Activated CD8-positive, alpha-beta T cell treated with anti-CD3 and anti-CD28 coated beads for 36 hours (primary cell): ENCODE data around the gene NUDT8. TPM values are rescaled to one million over a fixed set of nuclear protein-coding genes. Genes with fewer than 3 reads are reported as not detected.

Experiments used
- ATAC-seq: fragments of 200-7000 bp; cut with Tn5 transposase; one replicate; pipeline ENCODE4 v1.10.0; 2021; ENCODE audit warnings: mild to moderate bottlenecking, moderate library complexity
- CTCF ChIA-PET: fragments of 350-600 bp; sonication (Branson Sonifier 250); formaldehyde crosslinking; loops from one replicate; lab custom pipeline; 2021; ENCODE audit warnings: antibody characterized with exemption; lab: Charles Lee
- POLR2A ChIA-PET: fragments of 350-600 bp; sonication (Branson Sonifier 250); formaldehyde crosslinking; loops from one replicate; lab custom pipeline; 2021; ENCODE audit warnings: antibody characterized with exemption; lab: Charles Lee
- DNase-seq: peaks from one replicate; pipeline ENCODE4 v3.0.0-alpha.2; 2020
- H3K27ac Mint-ChIP-seq: one replicate; pipeline ENCODE4 v1.8.0; 2021; ENCODE audit warnings: mild to moderate bottlenecking, mixed read lengths
- H3K27me3 Mint-ChIP-seq: one replicate; pipeline ENCODE4 v1.8.0; 2021; ENCODE audit warnings: mixed read lengths
- H3K36me3 Mint-ChIP-seq: one replicate; pipeline ENCODE4 v1.8.0; 2021; ENCODE audit warnings: low read depth, mixed read lengths
- H3K4me1 Mint-ChIP-seq: one replicate; pipeline ENCODE4 v1.8.0; 2021; ENCODE audit warnings: low read depth, mixed read lengths
- H3K4me3 Mint-ChIP-seq: one replicate; pipeline ENCODE4 v1.8.0; 2021; ENCODE audit warnings: mild to moderate bottlenecking, moderate library complexity, mixed read lengths
- H3K9me3 Mint-ChIP-seq: one replicate; pipeline ENCODE4 v1.8.0; 2021; ENCODE audit warnings: mixed read lengths
- CTCF ChIP-seq: fragments of 200-600 bp; IDR thresholded peaks from one replicate; pipeline ENCODE4 v1.8.0; 2022; ENCODE audit warnings: antibody characterized with exemption, mild to moderate bottlenecking
- intact Hi-C: fragments of 100-400 bp; cut with micrococcal nuclease; formaldehyde crosslinking; loops from one replicate; pipeline ENCODE4 v1.10.0; 2022
- total RNA-seq, 2 experiments: library from RNA; stranded (reverse); gene quantifications; one replicate each; pipeline ENCODE4 v1.2.3, GENCODE V29; 2021

The NUDT8 gene
- total RNA-seq, 2 experiments from 2014 or later: 35.5 to 39.5 TPM

DNA sequence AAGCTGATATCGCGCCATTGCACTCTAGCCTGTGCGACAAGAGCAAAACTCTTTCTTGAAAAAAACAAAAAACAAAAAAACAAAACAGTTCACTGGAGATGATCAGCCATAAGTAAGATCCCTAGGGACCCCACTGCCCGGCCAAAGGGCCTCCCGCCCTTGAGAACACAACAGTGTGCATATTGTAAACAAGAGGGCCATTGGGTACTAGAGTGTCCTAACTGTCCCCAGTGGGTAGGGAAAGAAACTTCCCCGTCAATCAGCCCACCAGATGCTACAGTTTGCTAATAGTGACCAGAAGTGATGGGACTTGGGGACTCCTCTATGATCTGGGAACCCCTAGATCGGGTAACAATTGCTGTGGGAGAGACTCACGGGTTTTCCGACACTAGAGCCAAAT, 24.5 kb upstream of the NUDT8 start:
- intact Hi-C loops: no loop called here

GRCh38 chr11:67652965-67653845, 23.5 kb upstream of the NUDT8 start:
- intact Hi-C loops: no loop called here
- ATAC-seq (no peak), DNase-seq (no peak)
- no peaks in the 10 kb centered on the region for H3K36me3 Mint-ChIP-seq
- no peaks in the 10 kb centered on the region for H3K9me3 Mint-ChIP-seq
- ChIA-PET CTCF (interaction anchor here (11.8 kb wide), 1 partner anchor 23 kb away, joined by 127 read pairs; the partner anchor contains the start of gene NUDT8), POLR2A (interaction anchor here (0.6 kb wide), 1 partner anchor 1126 kb away, joined by 3 read pairs; no protein-coding TSS in a partner anchor)
- no peaks in the 10 kb centered on the region for H3K27me3 Mint-ChIP-seq
- peaks cover 24% of the 10 kb centered on the region for H3K4me1 Mint-ChIP-seq
- H3K27ac Mint-ChIP-seq: no peak overlapping the region
- no peak for TF ChIP-seq CTCF
- no peak overlapping the region for H3K4me3 Mint-ChIP-seq

More for the DNA sequence above, 24.5 kb upstream of the NUDT8 start:
- no peak for TF ChIP-seq CTCF
- ChIA-PET CTCF (interaction anchor here (6.9 kb wide), 1 partner anchor 25 kb away, joined by 66 read pairs; the partner anchor contains the start of gene NUDT8), POLR2A (no interaction called here)
- no peak for DNase-seq
- Mint-ChIP-seq H3K27me3 (no peaks in the 10 kb centered on the region), H3K9me3 (no peaks in the 10 kb centered on the region), H3K27ac (no peak overlapping the region), H3K36me3 (no peaks in the 10 kb centered on the region), H3K4me1 (peaks cover 14% of the 10 kb centered on the region), H3K4me3 (no peak overlapping the region)
- no peak for ATAC-seq

DNA sequence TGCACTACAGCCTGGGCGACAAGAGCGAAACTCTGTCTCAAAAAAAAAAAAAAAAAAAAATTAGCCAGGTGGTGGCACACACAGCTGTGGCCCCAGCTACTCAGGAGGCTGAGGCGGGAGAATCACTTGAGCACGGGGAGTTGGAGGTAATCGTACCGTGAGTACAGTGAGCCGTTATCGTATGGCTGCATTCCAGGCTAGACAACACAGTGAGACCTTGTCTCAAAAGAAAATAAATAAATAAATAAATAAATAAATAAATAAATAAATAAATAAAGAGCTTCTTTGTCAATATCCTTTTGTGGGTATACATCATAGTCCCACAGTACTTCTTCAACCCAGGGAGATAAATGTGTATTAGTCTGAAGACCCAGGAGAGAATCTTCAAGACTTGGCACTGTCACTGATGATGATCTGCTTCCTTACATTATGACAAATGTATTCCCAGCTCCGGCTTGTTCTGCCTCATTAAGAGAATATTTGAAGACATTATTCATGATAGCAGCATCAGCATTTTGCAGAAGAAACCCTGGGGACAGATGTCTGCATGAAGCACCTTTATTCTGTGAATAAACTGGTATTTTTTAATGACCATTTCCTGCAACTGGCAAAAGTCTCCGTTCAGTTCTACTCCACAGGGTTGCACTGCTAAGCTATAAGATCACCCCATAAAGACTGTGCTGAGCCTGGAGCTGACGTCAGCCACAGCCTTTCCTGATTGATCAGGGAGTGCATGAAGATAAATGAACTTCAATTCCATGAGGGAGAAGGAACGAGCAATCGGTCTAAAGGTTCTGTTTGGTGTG, 22.4 kb upstream of the NUDT8 start:
- no peak for ATAC-seq
- intact Hi-C loops: no loop called here
- no peak overlapping the region for H3K4me3 Mint-ChIP-seq
- H3K9me3 Mint-ChIP-seq: no peaks in the 10 kb centered on the region
- ChIA-PET POLR2A (interaction anchor here (0.6 to 1.0 kb wide), 2 partner anchors 67 to 862 kb away, joined by 3 read pairs; no protein-coding TSS in a partner anchor), CTCF (interaction anchor here (1.1 to 11.8 kb wide), 3 partner anchors 10 to 307 kb away, joined by 3 to 127 read pairs (median 3); partner anchors contain the start of gene NUDT8)
- no peaks in the 10 kb centered on the region for H3K36me3 Mint-ChIP-seq
- peaks cover 32% of the 10 kb centered on the region for H3K4me1 Mint-ChIP-seq
- no peaks in the 10 kb centered on the region for H3K27me3 Mint-ChIP-seq
- TF ChIP-seq CTCF: no peak
- H3K27ac Mint-ChIP-seq: no peak overlapping the region
- DNase-seq: no peak

GRCh38 chr11:67649634-67650510, 20.1 kb upstream of the NUDT8 start:
- Mint-ChIP-seq H3K4me3 (peak overlapping the region; percentile 84), H3K27me3 (no peaks in the 10 kb centered on the region), H3K4me1 (peaks cover 48% of the 10 kb centered on the region), H3K9me3 (no peaks in the 10 kb centered on the region), H3K27ac (peak overlapping the region; percentile 94), H3K36me3 (no peaks in the 10 kb centered on the region)
- peak; percentile 18 for ATAC-seq
- DNase-seq: peak; percentile 43
- ChIA-PET CTCF (interaction anchor here (1.1 to 11.8 kb wide), 5 partner anchors 10 to 77 kb away, joined by 3 to 127 read pairs (median 4); partner anchors contain the start of gene NUDT8), POLR2A (interaction anchor here (1.6 to 3.1 kb wide), 2 partner anchors 12 to 21 kb away, joined by 5 to 18 read pairs; partner anchors contain the start of gene NUDT8)
- TF ChIP-seq CTCF: no peak
- intact Hi-C loops: no loop called here
